Measurements from ENCODE around the gene CCL27. TPM values are rescaled to one million over a fixed set of nuclear protein-coding genes. Genes with fewer than 3 reads are reported as not detected.
A peak's percentile ranks its signal among the peaks of the same experiment; 100 is the strongest.

CCL27 gene
- total and polyA plus RNA-seq, 8 donors, result 0.58 to 1.3 TPM; not detected in 6

DNA sequence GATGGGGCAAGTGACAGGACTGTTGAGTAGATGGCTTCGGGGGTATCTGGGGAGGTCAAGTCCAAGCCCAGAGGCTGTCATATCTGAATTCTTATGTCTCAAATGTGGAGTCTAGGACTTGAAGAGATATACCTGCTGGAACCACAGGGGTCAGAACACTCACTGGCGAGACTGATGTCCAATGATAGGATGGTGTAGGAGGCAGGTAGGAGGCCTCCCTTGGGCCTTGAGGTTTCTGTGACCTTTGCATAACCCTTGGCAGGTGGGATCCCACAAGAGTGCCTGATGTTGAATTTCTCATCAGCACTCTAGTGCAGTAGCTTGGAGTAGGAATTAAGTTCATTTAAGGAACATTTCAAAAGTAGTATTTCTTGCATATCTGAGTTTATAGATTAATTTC lies 44.7 kb upstream of the CCL27 start:
- H3K9me3 ChIP-seq, result no peaks in the 10 kb centered on the region
- no peak for DNase-seq
- no peaks in the 10 kb centered on the region for H3K27me3 ChIP-seq
- no peak overlapping the region for H3K4me3 ChIP-seq
- H3K27ac ChIP-seq, result no peak overlapping the region
- peaks cover 3 to 12% (median 9%) of the 10 kb centered on the region in 4 donors for H3K4me1 ChIP-seq
- 80 to 90% (median 87%) methylated on average over 2 of the region's 2 CpGs for WGBS, 5 donors
- TF ChIP-seq EP300 (IDR thresholded peaks at IDR 0.05), result no peak
- TF ChIP-seq, protein P1, sequence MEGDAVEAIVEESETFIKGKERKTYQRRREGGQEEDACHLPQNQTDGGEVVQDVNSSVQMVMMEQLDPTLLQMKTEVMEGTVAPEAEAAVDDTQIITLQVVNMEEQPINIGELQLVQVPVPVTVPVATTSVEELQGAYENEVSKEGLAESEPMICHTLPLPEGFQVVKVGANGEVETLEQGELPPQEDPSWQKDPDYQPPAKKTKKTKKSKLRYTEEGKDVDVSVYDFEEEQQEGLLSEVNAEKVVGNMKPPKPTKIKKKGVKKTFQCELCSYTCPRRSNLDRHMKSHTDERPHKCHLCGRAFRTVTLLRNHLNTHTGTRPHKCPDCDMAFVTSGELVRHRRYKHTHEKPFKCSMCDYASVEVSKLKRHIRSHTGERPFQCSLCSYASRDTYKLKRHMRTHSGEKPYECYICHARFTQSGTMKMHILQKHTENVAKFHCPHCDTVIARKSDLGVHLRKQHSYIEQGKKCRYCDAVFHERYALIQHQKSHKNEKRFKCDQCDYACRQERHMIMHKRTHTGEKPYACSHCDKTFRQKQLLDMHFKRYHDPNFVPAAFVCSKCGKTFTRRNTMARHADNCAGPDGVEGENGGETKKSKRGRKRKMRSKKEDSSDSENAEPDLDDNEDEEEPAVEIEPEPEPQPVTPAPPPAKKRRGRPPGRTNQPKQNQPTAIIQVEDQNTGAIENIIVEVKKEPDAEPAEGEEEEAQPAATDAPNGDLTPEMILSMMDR (IDR thresholded peaks at IDR 0.05), result no peak
- no peak for TF ChIP-seq POLR2AphosphoS5 (IDR thresholded peaks at IDR 0.05)
- no peak for TF ChIP-seq POLR2A (IDR thresholded peaks at IDR 0.05)
- intact Hi-C loops (cut with DNase I; ENCODE audit: low total_unique reads), result no loop called here
- no peaks in the 10 kb centered on the region for H3K36me3 ChIP-seq

DNA sequence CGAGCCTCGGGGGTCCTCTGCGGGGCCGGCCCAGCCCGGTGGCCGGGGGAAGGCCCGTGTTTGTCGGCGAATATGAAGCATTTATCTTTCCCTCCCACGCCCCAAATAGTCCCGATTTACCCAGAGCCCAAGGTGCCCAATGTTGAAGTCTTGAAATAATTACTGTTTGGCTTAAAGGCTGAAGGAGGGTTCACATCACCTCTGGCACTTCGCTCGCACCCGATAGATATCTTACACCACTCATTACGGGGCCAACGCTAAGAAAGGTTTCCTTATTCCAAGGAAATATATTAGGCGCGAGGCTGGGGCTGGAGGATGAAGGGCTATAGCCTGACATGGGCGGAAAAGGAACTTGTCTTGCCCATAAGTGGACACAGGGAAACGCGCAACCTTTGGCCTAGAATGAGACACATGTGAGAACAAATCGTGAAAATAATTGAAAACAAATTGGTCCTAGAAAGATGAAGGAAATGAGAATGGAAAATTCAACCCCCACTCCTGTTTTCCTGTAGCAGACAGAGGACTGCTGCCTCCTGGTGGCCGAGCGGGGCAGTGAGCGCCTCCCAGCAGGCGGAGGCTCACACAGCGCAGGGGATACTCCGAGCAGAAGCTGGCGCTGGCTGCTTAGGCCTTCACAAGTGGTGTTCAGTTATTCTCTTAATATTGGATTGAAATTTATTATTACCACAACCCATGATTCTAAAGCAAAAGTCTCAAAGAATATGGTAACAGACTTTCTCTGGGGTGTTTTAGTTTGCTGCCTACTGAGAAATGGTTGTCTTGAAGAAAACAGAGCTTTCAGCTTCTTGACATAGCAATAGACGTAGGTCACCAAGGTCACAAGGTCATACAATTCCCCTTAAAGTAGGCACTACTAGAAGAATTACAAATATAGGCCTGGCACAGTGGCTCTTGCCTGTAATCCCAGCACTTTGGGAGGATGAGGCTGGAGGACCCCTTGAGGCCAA lies 39.6 kb upstream of the CCL27 start:
- TF ChIP-seq, protein P1 (IDR thresholded peaks at IDR 0.05), result peak in 5 of 7 experiments; percentile 96 to 99 (median 97)
- TF ChIP-seq EP300 (IDR thresholded peaks at IDR 0.05) (no peak), POLR2A (IDR thresholded peaks at IDR 0.05) (no peak), POLR2AphosphoS5 (IDR thresholded peaks at IDR 0.05) (peak in 2 of 3 donors; percentile 37 to 71)
- Histone ChIP-seq H3K9me3 (no peaks in the 10 kb centered on the region), H3K27me3 (no peaks in the 10 kb centered on the region), H3K4me1 (peaks cover 0 to 15% (median 7%) of the 10 kb centered on the region in 4 donors), H3K27ac (peak overlapping the region; percentile 55 to 89 (median 77)), H3K4me3 (peak overlapping the region; percentile 62 to 89 (median 72)), H3K36me3 (no peaks in the 10 kb centered on the region)
- peak; percentile 89 to 95 for DNase-seq
- intact Hi-C loops (cut with DNase I; ENCODE audit: low total_unique reads), result no loop called here
- WGBS, 5 donors, result 3% methylated on average over 21 to 30 of the region's 30 CpGs

DNA sequence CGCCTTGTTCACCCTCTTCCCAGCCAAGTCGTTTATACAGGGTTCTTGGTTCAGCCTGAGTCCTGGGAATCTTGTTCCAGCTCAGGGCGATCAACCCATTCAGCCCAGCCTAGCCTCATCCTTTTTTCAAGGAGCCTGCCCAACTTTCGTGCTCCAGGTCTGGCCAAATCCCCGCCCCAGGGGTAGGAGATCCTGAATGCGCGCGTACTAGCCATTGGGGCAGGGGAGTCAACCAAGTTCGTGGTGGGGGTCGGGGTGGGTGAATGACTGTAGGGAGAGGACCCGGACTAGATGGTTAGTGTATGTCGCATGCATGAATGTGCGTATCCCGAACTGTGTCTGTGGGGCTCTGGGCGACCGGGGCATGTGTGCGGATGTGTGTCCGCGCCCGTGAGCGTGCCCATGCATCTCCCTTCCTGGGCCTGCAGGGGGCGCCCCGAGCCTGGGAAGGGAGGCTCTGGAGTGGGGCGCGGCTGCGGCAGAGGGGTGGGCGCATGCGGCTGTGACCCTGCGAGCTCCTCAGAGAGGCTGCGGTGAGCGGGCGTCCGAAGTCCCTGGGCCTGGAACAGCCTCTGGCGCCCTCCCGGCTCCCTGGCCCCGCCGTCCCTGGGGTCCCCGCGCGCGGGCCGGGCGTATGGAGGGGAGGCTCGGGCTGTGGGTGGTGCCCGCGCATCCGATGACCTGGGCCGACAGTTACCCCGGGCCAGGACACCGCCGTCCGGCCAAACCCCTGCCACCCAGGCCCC lies 38.7 kb upstream of the CCL27 start:
- DNase-seq, result peak; percentile 80 to 92
- intact Hi-C loops (cut with DNase I; ENCODE audit: low total_unique reads), result no loop called here
- TF ChIP-seq, protein P1 (IDR thresholded peaks at IDR 0.05), result peak in 5 of 7 experiments; percentile 77 to 91 (median 90)
- peak in 1 of 3 donors; percentile 32 for TF ChIP-seq POLR2AphosphoS5 (IDR thresholded peaks at IDR 0.05)
- no peak for TF ChIP-seq POLR2A (IDR thresholded peaks at IDR 0.05)
- TF ChIP-seq EP300 (IDR thresholded peaks at IDR 0.05), result no peak
- H3K27me3 ChIP-seq, result no peaks in the 10 kb centered on the region
- peak overlapping the region; percentile 62 to 89 (median 72) for H3K4me3 ChIP-seq
- H3K27ac ChIP-seq, result peak overlapping the region; percentile 55 to 89 (median 77)
- 6 to 17% (median 8%) methylated on average over 19 to 52 of the region's 52 CpGs for WGBS, 5 donors
- H3K9me3 ChIP-seq, result no peaks in the 10 kb centered on the region
- peaks cover 0 to 15% (median 7%) of the 10 kb centered on the region in 4 donors for H3K4me1 ChIP-seq
- H3K36me3 ChIP-seq, result no peaks in the 10 kb centered on the region

DNA sequence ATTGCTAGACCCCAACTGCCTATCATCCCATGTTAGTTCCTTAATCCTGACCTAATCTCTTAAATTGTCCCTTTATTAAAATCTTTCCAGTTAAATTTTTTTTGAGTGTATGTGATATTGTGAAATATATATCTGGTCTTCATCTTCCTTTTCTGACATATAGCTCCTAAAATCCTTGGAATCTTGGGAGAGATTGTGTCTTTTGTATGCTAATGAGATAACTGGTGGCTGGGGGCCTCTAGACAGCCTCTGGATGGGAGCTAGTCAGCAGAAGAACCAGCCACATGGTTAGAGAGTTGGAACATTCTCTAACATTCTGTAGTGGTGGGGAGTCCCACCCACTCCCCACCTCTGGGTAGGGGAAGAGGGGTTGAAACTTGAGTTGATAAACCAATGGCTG lies 32.4 kb upstream of the CCL27 start:
- Histone ChIP-seq H3K4me1 (peaks cover 0 to 16% (median 0%) of the 10 kb centered on the region in 4 donors), H3K4me3 (no peak overlapping the region), H3K9me3 (no peaks in the 10 kb centered on the region), H3K27me3 (no peaks in the 10 kb centered on the region), H3K36me3 (no peaks in the 10 kb centered on the region), H3K27ac (no peak overlapping the region)
- intact Hi-C loops (cut with DNase I; ENCODE audit: low total_unique reads), result no loop called here
- TF ChIP-seq EP300 (IDR thresholded peaks at IDR 0.05), result no peak
- TF ChIP-seq, protein P1 (IDR thresholded peaks at IDR 0.05), result no peak
- no peak for DNase-seq
